Osteoblast (primary cell): ENCODE results near the gene DOK7. TPM values are rescaled to one million over a fixed set of nuclear protein-coding genes. Genes with fewer than 3 reads are reported as not detected.

ENCODE experiments used
- DNase-seq: peaks from one replicate; pipeline ENCODE4 v3.0.0; 2011; ENCODE audit warnings: low spot score, mixed read lengths; ENCODE audit not compliant: insufficient read length; ENCODE audit errors: missing footprints
- H2AFZ ChIP-seq: 2 replicates; pipeline ENCODE4 v1.6.0; 2011; ENCODE audit warnings: mild to moderate bottlenecking, low read length
- H3K27ac ChIP-seq: 2 replicates; pipeline ENCODE4 v1.5.1; 2011; ENCODE audit warnings: mild to moderate bottlenecking, low read depth, low read length, moderate library complexity
- H3K27me3 ChIP-seq: 2 replicates; pipeline ENCODE4 v1.6.0; 2012; ENCODE audit warnings: mild to moderate bottlenecking, control low read depth, inconsistent platforms, low read length, moderate library complexity; ENCODE audit not compliant: insufficient read depth
- H3K36me3 ChIP-seq: 2 replicates; pipeline ENCODE4 v1.5.1; 2011; ENCODE audit warnings: mild to moderate bottlenecking, low read length, control low read depth, moderate library complexity; ENCODE audit not compliant: insufficient read depth
- H3K4me1 ChIP-seq: 2 replicates; pipeline ENCODE4 v1.5.1; 2011; ENCODE audit warnings: mild to moderate bottlenecking, low read length, control low read depth, moderate library complexity; ENCODE audit not compliant: insufficient read depth
- H3K4me2 ChIP-seq: 2 replicates; pipeline ENCODE4 v1.6.0; 2011; ENCODE audit warnings: mild to moderate bottlenecking, low read length; ENCODE audit not compliant: insufficient read depth
- H3K4me3 ChIP-seq: fragments of 200-600 bp; sonication (generic); 3 replicates; pipeline ENCODE4 v1.5.1; 2012; ENCODE audit warnings: mild to moderate bottlenecking, low read length, inconsistent platforms; ENCODE audit not compliant: insufficient read depth
- H3K79me2 ChIP-seq: 2 replicates; pipeline ENCODE4 v1.6.0; 2012; ENCODE audit warnings: mild to moderate bottlenecking, low read length, control low read depth, inconsistent platforms; ENCODE audit not compliant: insufficient read depth
- H3K9me3 ChIP-seq: 2 replicates; pipeline ENCODE4 v1.5.1; 2011; ENCODE audit warnings: low read depth, low read length, control low read depth
- H4K20me1 ChIP-seq: 2 replicates; pipeline ENCODE4 v1.6.0; 2012; ENCODE audit warnings: mild to moderate bottlenecking, low read length, control low read depth; ENCODE audit not compliant: insufficient read depth
- CTCF ChIP-seq: IDR thresholded peaks from 2 replicates; pipeline ENCODE4 v1.5.1; 2011; ENCODE audit warnings: mild to moderate bottlenecking, low read depth, low read length, moderate library complexity; ENCODE audit errors: extremely low read depth
- total RNA-seq: library from RNA; depleted of rRNA; stranded (reverse); fragments of >200 nt; gene quantifications from 2 replicates; pipeline ENCODE4 v1.2.3, GENCODE V29; 2012

The DOK7 gene
- total RNA-seq, 1 donor, result not detected

GRCh38 chr4:3531318-3531878 lies 68.3 kb downstream of the DOK7 start:
- Histone ChIP-seq H3K4me2 (peak overlapping the region; percentile 97), H3K4me1 (peaks cover 15% of the 10 kb centered on the region), H3K9me3 (no peaks in the 10 kb centered on the region), H3K36me3 (peaks cover 5% of the 10 kb centered on the region), H3K27me3 (no peaks in the 10 kb centered on the region), H2AFZ (peak overlapping the region; percentile 87), H4K20me1 (peaks cover 29% of the 10 kb centered on the region), H3K79me2 (peaks cover 55% of the 10 kb centered on the region), H3K27ac (peak overlapping the region; percentile 48), H3K4me3 (peak overlapping the region; percentile 95)
- DNase-seq, result peak; percentile 94
- TF ChIP-seq CTCF, result no peak

- Histone ChIP-seq H3K4me2 (peak within 1 kb of the TSS; percentile 97), H3K9me3 (no peaks in the 10 kb centered on the region), H2AFZ (peak within 1 kb of the TSS; percentile 97), H4K20me1 (peaks cover 29% of the 10 kb centered on the region), H3K27me3 (no peaks in the 10 kb centered on the region), H3K27ac (peak within 1 kb of the TSS; percentile 48), H3K36me3 (peaks cover 5% of the 10 kb centered on the region), H3K4me1 (peaks cover 15% of the 10 kb centered on the region), H3K4me3 (peak within 1 kb of the TSS; percentile 95), H3K79me2 (peaks cover 48% of the 10 kb centered on the region)
- no peak for TF ChIP-seq CTCF
- DNase-seq, result peak; percentile 100
These were observed 69.0 kb downstream of the DOK7 start, which contains the start of gene LRPAP1 for GRCh38 chr4:3531879-3532750. Gene LRPAP1, minus strand, starts transcription at chr4:3532422. Its CDS starts 10 bp downstream, at chr4:3532412.

GRCh38 chr4:3532751-3533422 lies 69.8 kb downstream of the DOK7 start:
- H3K4me2 ChIP-seq, result peak overlapping the region; percentile 97
- H3K27ac ChIP-seq, result no peak overlapping the region
- no peak for TF ChIP-seq CTCF
- H3K36me3 ChIP-seq, result peaks cover 4% of the 10 kb centered on the region
- H4K20me1 ChIP-seq, result peaks cover 26% of the 10 kb centered on the region
- DNase-seq, result no peak
- peak overlapping the region; percentile 95 for H3K4me3 ChIP-seq
- H3K27me3 ChIP-seq, result no peaks in the 10 kb centered on the region
- no peaks in the 10 kb centered on the region for H3K9me3 ChIP-seq
- peaks cover 41% of the 10 kb centered on the region for H3K79me2 ChIP-seq
- H2AFZ ChIP-seq, result peak overlapping the region; percentile 97
- peaks cover 15% of the 10 kb centered on the region for H3K4me1 ChIP-seq
